ENCODE measurements around the gene FAM184A. TPM values are rescaled to one million over a fixed set of nuclear protein-coding genes. Genes with fewer than 3 reads are reported as not detected.

Gene FAM184A
- total RNA-seq, 1 experiment from 2014 or later: 1.3 TPM

- no peaks in the 10 kb centered on the region for H3K9me3 Mint-ChIP-seq (ENCODE audit: unreplicated experiment)
- TF ChIP-seq, protein P1, sequence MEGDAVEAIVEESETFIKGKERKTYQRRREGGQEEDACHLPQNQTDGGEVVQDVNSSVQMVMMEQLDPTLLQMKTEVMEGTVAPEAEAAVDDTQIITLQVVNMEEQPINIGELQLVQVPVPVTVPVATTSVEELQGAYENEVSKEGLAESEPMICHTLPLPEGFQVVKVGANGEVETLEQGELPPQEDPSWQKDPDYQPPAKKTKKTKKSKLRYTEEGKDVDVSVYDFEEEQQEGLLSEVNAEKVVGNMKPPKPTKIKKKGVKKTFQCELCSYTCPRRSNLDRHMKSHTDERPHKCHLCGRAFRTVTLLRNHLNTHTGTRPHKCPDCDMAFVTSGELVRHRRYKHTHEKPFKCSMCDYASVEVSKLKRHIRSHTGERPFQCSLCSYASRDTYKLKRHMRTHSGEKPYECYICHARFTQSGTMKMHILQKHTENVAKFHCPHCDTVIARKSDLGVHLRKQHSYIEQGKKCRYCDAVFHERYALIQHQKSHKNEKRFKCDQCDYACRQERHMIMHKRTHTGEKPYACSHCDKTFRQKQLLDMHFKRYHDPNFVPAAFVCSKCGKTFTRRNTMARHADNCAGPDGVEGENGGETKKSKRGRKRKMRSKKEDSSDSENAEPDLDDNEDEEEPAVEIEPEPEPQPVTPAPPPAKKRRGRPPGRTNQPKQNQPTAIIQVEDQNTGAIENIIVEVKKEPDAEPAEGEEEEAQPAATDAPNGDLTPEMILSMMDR (IDR thresholded peaks at IDR 0.05; ENCODE audit: unreplicated experiment): no peak
Measured at GRCh38 chr6:119030759-119031158, 47.7 kb downstream of the FAM184A start.

DNA sequence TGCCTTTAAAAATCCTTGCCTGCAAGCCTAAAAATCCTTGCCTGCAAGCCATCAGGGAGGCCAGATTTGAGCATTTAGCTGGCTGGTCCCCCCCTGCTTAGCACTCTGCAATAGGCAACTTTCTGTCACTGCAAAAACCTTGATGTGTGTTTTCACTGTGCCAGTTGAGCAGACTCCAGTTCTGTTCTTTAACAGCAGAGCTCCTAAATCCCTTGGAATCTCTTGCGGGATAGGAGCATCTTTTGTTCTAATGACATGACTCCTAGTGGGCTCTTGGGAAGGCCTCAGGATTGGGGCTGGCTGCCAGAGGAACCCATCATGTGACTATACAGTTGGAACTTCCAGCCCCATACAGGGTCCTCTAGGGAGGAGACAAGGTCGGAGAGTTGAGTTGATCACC, 50.4 kb downstream of the FAM184A start:
- ChIA-PET CTCF (interaction anchor here (0.7 to 1.1 kb wide), 2 partner anchors 22 to 35 kb away, joined by 3 read pairs; no protein-coding TSS in a partner anchor), POLR2A (no interaction called here)
- H3K27ac Mint-ChIP-seq (ENCODE audit: low read depth, unreplicated experiment): no peak overlapping the region
- TF ChIP-seq, protein P1 (IDR thresholded peaks at IDR 0.05; ENCODE audit: unreplicated experiment): no peak
- no TSS peak for BruUV-seq (replicated peaks)
- no peak for DNase-seq (ENCODE audit: unreplicated experiment)
- H3K4me1 Mint-ChIP-seq (ENCODE audit: insufficient read depth, unreplicated experiment): no peaks in the 10 kb centered on the region
- H3K9me3 Mint-ChIP-seq (ENCODE audit: unreplicated experiment): no peaks in the 10 kb centered on the region
- H3K4me3 Mint-ChIP-seq (ENCODE audit: unreplicated experiment): no peak overlapping the region
- no peaks in the 10 kb centered on the region for H3K36me3 Mint-ChIP-seq (ENCODE audit: insufficient read depth, unreplicated experiment)
- intact Hi-C loops (cut with micrococcal nuclease): no loop called here
- no peaks in the 10 kb centered on the region for H3K27me3 Mint-ChIP-seq (ENCODE audit: insufficient read depth, unreplicated experiment)

More at GRCh38 chr6:119030759-119031158, 47.7 kb downstream of the FAM184A start:
- no TSS peak for BruUV-seq (replicated peaks)
- Mint-ChIP-seq H3K4me1 (ENCODE audit: insufficient read depth, unreplicated experiment) (no peaks in the 10 kb centered on the region), H3K27me3 (ENCODE audit: insufficient read depth, unreplicated experiment) (no peaks in the 10 kb centered on the region), H3K27ac (ENCODE audit: low read depth, unreplicated experiment) (no peak overlapping the region), H3K36me3 (ENCODE audit: insufficient read depth, unreplicated experiment) (no peaks in the 10 kb centered on the region), H3K4me3 (ENCODE audit: unreplicated experiment) (no peak overlapping the region)
- DNase-seq (ENCODE audit: unreplicated experiment): no peak
- ChIA-PET CTCF (no interaction called here), POLR2A (no interaction called here)
- intact Hi-C loops (cut with micrococcal nuclease): no loop called here

- Mint-ChIP-seq H3K27me3 (ENCODE audit: insufficient read depth, unreplicated experiment) (no peaks in the 10 kb centered on the region), H3K27ac (ENCODE audit: low read depth, unreplicated experiment) (no peak overlapping the region), H3K36me3 (ENCODE audit: insufficient read depth, unreplicated experiment) (no peaks in the 10 kb centered on the region), H3K4me1 (ENCODE audit: insufficient read depth, unreplicated experiment) (no peaks in the 10 kb centered on the region), H3K9me3 (ENCODE audit: unreplicated experiment) (no peaks in the 10 kb centered on the region), H3K4me3 (ENCODE audit: unreplicated experiment) (no peak overlapping the region)
- CTCF ChIA-PET: interaction anchor here (0.7 to 1.1 kb wide), 3 partner anchors 18 to 34 kb away, joined by 3 to 5 read pairs (median 3); no protein-coding TSS in a partner anchor
- TF ChIP-seq, protein P1 (IDR thresholded peaks at IDR 0.05; ENCODE audit: unreplicated experiment): no peak
- no peak for DNase-seq (ENCODE audit: unreplicated experiment)
- no TSS peak for BruUV-seq (replicated peaks)
- POLR2A ChIA-PET: no interaction called here
- intact Hi-C loops (cut with micrococcal nuclease): no loop called here
Measured at GRCh38 chr6:119027465-119027864, 51.0 kb downstream of the FAM184A start.

DNA sequence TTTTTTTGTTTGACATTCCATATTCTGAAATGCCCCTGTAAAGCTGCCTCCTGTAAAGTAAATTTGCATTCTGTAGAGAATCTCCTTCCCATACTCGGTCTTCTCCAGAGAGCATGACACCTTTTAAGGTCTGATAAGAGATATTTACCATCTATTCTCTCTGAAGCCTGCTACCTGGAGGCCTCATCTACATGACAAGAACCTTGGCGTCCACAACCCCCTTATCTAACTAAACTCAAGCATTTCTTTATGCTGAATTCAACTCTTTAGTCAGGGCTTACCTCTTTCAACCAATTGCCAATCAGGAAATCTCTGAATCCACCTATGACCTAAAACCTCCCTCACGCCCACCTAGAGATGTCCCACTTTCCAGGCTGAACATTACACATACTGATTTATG, 51.6 kb downstream of the FAM184A start:
- Mint-ChIP-seq H3K27me3 (ENCODE audit: insufficient read depth, unreplicated experiment) (no peaks in the 10 kb centered on the region), H3K36me3 (ENCODE audit: insufficient read depth, unreplicated experiment) (no peaks in the 10 kb centered on the region), H3K4me3 (ENCODE audit: unreplicated experiment) (no peak overlapping the region), H3K27ac (ENCODE audit: low read depth, unreplicated experiment) (no peak overlapping the region), H3K4me1 (ENCODE audit: insufficient read depth, unreplicated experiment) (no peaks in the 10 kb centered on the region), H3K9me3 (ENCODE audit: unreplicated experiment) (no peaks in the 10 kb centered on the region)
- no peak for DNase-seq (ENCODE audit: unreplicated experiment)
- CTCF ChIA-PET: interaction anchor here (1.1 kb wide), 1 partner anchor 24 kb away, joined by 3 read pairs; no protein-coding TSS in a partner anchor
- TF ChIP-seq, protein P1 (IDR thresholded peaks at IDR 0.05; ENCODE audit: unreplicated experiment): no peak
- intact Hi-C loops (cut with micrococcal nuclease): no loop called here
- BruUV-seq (replicated peaks): no TSS peak
- POLR2A ChIA-PET: no interaction called here

Data from MCF 10A (cell line).